ENCODE results near the gene FAM110D. TPM values are rescaled to one million over a fixed set of nuclear protein-coding genes. Genes with fewer than 3 reads are reported as not detected.

FAM110D gene
- total and polyA plus RNA-seq, 2 of the 8 experiments (the other 6 are each of a cell fraction or from before 2014, with no cell fraction given), result 0.21 to 0.48 TPM

DNA sequence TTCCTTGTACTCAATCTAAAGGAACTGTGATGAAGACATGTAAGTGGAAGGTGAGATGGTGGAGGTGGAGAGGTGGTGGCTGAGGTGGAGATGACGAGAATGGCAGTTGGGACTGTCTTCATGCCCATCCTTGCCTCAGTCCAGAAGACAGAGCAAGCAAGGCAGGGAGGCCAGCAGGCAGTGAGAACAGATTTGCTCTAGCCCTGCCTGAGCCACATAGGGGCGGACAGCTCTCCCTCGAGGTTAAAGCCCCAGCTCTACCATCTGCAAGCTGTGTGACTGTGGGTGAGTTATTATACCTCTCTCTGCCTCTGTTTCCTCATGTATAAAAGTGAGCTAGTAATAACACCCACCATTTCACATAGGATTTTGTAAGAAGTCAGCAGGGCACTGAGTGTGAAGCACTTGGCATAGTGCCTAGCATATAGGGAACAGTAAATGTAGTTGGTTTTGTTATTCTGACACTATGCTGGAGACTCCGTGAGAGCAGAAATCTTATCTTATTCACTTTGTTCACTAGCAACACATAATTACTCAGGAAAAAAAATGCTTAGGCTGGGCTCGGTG lies 4.8 kb upstream of the FAM110D start:
- no peak overlapping the region for H4K8ac ChIP-seq (ENCODE audit: extremely low read depth, insufficient read depth, low read length)
- peaks cover 10 to 11% of the 10 kb centered on the region in 2 experiments for H4K20me1 ChIP-seq (replicated peaks in 1 of 2; ENCODE audit: control insufficient read depth in 1 of 2, insufficient read depth in 2 of 2, low read length in 2 of 2)
- H3K23me2 ChIP-seq (ENCODE audit: low read depth, low read length), result peaks cover 10% of the 10 kb centered on the region
- H3K4me2 ChIP-seq (ENCODE audit: insufficient read depth in 1 of 2, low read depth in 2 of 2, low read length in 2 of 2), result peak overlapping the region; percentile 74 to 80; a peak in 1 of 4 replicates
- no peak overlapping the region for H4K5ac ChIP-seq (ENCODE audit: insufficient read length, low read depth, low read length)
- peaks cover 25 to 72% (median 55%) of the 10 kb centered on the region in 4 experiments for H3K27me3 ChIP-seq (replicated peaks in 1 of 4; ENCODE audit: control insufficient read depth in 3 of 4, extremely low read depth in 1 of 4, insufficient read depth in 3 of 4, low read length in 3 of 4)
- ChIA-PET CTCF (ENCODE audit: partially characterized antibody) (interaction anchor here (1.0 to 6.0 kb wide), 7 partner anchors 9 to 125 kb away, joined by 3 to 47 read pairs (median 5); partner anchors contain the start of genes C1orf232, CEP85 and ZNF593), POLR2A (ENCODE audit: partially characterized antibody) (no interaction called here)
- no peaks in the 10 kb centered on the region for H3K36me3 ChIP-seq (ENCODE audit: control insufficient read depth in 2 of 4, insufficient read depth in 4 of 4, low read length in 3 of 4)
- H3K56ac ChIP-seq (replicated peaks; ENCODE audit: insufficient read length, low read depth, low read length), result no peak overlapping the region
- H3K14ac ChIP-seq (ENCODE audit: insufficient read length), result no peak overlapping the region
- no peak overlapping the region for H2BK5ac ChIP-seq (ENCODE audit: low read depth, low read length)
- H2BK15ac ChIP-seq (ENCODE audit: low read length), result no peak overlapping the region
- no peaks in the 10 kb centered on the region for H3K79me2 ChIP-seq (ENCODE audit: control insufficient read depth in 1 of 2, insufficient read depth in 2 of 2, low read length in 2 of 2)
- no peak overlapping the region for H4K91ac ChIP-seq (replicated peaks; ENCODE audit: insufficient read length, low read length)
- H3K18ac ChIP-seq (ENCODE audit: extremely low read depth, low read length), result no peak overlapping the region
- 0 out of 2 replicates have a peak, but pooled peaks have one; percentile 27 for TF ChIP-seq TCF12 (IDR thresholded peaks at IDR 0.05; ENCODE audit: low read depth, low read length)
- TF ChIP-seq SP4 (IDR thresholded peaks at IDR 0.05; ENCODE audit: low read length), result no peak
- no peak overlapping the region for H2BK12ac ChIP-seq (ENCODE audit: low read depth, low read length)
- H3K79me1 ChIP-seq (ENCODE audit: low read depth, low read length), result no peaks in the 10 kb centered on the region
- no peak overlapping the region for H3K23ac ChIP-seq (ENCODE audit: insufficient read length)
- no peak overlapping the region for H2BK20ac ChIP-seq (ENCODE audit: low read length)
- no peak for DNase-seq (ENCODE audit: low read depth in 1 of 2, low spot score in 2 of 2)
- no peak overlapping the region for H3K4me3 ChIP-seq (ENCODE audit: extremely low read depth in 1 of 4, insufficient read depth in 2 of 4, low read depth in 3 of 4, low read length in 4 of 4)
- peaks cover 14 to 36% (median 25%) of the 10 kb centered on the region in 4 experiments for H3K4me1 ChIP-seq (replicated peaks in 1 of 4; ENCODE audit: control insufficient read depth in 3 of 4, insufficient read depth in 4 of 4, low read length in 3 of 4)
- no peak overlapping the region for H2BK120ac ChIP-seq (replicated peaks; ENCODE audit: low read depth, low read length)
- H2AK5ac ChIP-seq (ENCODE audit: low read depth, low read length), result no peak overlapping the region
- H3K9me3 ChIP-seq (ENCODE audit: insufficient read depth in 2 of 2, low read depth in 1 of 2, low read length in 1 of 2), result no peaks in the 10 kb centered on the region
- H3K9ac ChIP-seq (replicated peaks in 1 of 4; ENCODE audit: extremely low read depth in 1 of 4, low read depth in 3 of 4, low read length in 3 of 4), result no peak overlapping the region
- H2AFZ ChIP-seq (ENCODE audit: low read length), result no peak overlapping the region
- no peak for FAIRE-seq
- H3K27ac ChIP-seq (ENCODE audit: low read depth, low read length), result no peak overlapping the region
- H3K4ac ChIP-seq (replicated peaks; ENCODE audit: insufficient read length, low read depth, low read length), result no peak overlapping the region
- WGBS, 2 experiments (ENCODE audit: extremely low coverage in 1 of 2, insufficient coverage in 1 of 2, insufficient read length in 1 of 2, insufficient replicate concordance in 2 of 2, low coverage in 1 of 2, low lambda C conversion rate in 2 of 2, missing lambda C conversion rate in 1 of 2), result 70% methylated on average over 5 of the region's 5 CpGs; no CpG with 5 or more reads in 1 of the 2 experiments
